NCI-H2196 (cell line): ENCODE measurements around the gene CACNB2.
"Not testable (repeated sequence)": the region's sequence is repeated elsewhere in the genome, so short reads cannot be mapped to it uniquely, and the experiment has no call there.

Experiments used
- DNase-seq: peaks from one replicate; lab custom pipeline; 2025; ENCODE audit not compliant: unreplicated experiment; lab: John Stamatoyannopoulos, UW

Gene CACNB2

DNA sequence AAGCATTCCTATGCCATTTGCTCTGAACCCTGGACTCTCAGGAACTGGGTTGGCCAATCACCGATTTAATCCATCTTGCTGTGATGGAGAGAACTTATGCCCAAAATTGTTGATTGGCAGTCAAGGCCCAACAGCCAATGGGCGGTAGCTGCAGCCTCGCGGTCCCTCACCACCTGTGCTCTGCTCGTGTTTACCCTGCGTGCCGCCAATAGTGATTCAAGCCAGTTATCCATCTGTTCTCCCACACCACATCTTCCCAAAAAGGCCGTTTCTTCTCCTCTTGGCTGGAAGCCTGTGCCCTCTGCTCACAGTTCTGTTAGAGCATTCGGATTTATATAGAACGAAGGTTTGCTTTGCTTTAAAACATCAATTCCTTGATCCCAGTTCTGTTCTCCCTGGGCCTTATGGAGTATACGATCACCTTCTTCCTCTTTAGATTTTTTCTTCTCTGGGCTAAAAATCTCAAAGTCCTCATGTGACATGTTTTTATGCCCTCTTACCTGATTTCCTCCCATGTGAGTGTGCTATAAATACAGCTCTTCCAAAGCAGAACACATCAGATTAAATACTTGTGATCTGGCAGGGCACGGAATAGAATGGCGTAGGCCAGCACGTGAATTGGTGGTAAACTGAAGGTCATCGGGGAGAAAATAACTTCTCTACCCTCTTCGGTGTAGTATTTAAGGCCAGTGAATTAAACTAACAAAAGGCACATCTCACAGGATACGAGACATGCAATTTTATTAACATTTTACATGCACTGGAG is 298.3 kb downstream of the CACNB2 start:
- DNase-seq = no peak

DNA sequence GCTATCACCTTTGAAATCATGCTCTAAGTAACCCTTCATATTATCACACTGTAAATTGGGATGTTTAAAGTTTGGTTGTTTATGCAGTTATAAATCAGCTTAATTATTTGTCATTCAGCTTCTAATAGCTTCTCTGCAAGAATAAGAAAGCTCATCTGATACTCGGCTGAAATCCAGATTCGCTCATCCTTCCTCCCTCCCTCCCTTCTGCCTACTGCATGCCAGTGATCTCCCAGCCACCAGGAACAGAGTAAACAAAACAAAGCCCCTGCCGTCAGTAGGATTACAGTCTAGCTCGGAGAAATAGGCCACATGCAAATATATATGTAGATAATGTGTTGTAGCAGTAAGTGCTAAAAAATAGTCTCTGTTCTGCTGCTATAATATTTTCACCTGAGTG is 299.4 kb downstream of the CACNB2 start:
- DNase-seq = no peak

DNA sequence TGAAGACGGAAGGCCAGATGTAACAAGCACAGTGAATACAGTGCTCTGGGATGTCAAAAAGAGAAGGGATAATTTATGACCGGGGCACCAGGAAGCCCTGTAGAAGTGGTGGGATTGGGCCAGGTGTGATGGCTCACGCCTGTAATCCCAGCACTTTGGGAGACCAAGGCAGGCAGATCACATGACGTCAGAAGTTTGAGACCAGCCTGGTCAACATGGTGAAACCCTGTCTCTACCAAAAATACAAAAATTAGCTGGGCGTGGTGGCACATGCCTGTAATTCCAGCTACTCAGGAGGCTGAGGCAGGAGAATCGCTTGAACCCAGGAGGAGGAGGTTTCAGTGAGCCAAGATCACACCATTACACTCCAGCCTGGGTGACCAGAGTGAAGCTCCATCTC is 305.4 kb downstream of the CACNB2 start:
- DNase-seq = not testable (repeated sequence)

DNA sequence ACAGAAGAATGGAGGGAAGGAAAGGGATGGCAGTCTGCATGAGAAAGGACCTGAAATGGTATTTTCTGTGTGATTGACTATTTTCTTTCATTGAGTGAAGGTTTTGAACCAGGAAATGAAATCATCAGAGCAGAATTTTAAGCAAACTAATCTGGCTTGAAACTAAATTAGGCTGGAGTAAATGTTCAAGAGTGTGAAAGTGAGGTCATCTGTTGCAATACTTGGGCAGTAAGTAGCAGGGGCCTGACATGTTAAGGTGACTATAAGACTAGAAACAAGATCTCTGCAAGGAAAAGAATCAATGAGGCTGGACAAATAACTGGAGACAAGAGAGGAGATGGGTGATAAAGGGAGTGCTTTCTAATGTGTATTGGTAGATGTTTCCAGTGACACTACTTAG is 306.0 kb downstream of the CACNB2 start:
- DNase-seq = no peak

DNA sequence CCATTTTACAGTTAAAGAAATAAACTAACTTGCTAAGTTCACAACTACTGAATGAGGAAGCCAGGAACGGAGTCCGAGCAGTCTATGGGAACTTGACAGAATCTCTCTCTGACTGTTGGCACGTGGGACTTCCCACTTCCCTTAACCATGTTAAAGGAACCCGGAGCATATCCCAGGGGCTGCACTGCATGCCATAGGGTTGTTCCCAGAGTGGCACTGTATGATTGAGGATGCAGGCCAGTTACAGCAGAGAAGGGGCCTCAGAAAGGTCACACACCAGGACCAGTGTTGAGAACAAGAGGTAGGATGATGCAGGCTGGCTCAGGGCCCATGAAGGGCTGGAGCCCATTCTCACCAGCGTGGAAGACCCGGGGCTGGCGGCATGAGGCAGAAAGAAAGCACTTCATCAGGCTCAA is 309.4 kb downstream of the CACNB2 start:
- no peak for DNase-seq

DNA sequence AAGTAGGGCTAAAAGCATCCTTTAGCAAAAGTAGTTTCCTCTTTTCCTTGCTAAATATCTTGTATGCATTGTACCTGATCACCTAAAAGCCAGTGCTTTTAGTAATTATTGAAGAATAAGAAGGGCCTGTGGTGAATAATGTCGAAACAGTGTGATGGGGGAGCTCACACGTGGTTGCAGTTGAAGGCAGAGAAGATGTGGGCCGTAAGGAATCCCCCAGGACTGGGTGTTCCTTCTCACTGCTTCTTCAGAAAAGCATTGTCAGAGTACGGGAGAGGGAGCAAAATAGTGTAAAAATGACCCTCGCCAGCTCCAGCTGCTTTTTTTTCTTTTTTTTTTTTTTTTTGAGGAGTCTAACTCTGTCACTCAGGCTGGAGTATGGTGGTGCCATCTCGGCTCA is 310.1 kb downstream of the CACNB2 start:
- no peak for DNase-seq

DNA sequence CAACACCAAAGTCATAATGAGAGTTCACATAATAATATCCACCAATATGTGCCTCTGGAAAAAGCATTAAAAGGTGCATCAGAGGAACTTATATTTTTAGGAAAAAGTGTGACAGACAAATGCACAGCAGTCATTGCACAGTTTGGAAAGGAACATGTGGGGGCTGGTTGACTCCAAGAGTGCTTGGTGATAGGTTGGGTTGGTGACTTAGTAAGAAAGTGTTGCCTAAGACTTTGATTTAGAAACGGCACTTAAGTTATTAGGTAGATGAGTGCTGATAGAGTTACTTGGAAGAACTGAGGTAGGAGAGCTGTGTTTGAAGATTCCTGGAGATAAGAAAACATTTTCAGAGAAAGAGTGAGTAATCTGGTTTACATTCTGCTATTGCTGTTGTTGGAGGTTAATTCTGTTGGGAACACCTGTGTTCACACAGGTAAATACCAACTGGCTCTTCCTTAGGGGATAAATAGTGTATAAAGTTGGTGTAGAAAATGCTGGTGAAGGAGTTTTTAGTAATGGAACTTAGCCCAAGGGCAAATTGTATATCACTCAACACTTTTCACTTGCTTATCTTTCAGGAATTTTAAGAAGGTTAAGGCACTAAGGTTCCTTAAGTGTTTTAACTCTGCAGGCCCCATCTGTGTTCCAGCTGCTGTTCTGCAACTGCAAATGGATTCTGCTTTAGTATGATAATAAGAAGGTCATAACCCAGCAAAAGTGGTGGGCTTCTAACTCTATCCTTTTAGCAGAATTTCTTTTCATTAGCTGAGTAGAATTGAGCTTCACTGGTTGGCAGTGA is 315.1 kb downstream of the CACNB2 start:
- no peak for DNase-seq

DNA sequence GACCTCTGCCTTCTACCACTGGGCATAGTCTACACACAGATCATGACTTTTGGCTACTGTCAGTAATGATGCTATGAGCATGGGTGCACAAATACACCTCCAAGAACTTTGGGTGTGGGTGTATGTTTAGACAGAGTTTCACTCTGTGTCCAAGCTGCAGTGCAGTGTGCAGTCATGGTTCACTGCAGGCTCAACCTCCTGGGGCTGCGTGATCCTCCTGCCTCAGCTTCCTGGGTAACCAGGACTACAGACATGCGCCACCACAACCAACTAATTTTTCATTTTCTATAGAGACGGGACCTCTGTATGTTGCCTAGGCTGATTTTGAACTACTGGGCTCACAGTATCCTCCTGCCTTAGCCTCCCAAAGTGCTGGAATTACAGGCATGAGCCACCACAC is 316.8 kb downstream of the CACNB2 start:
- no peak for DNase-seq

DNA sequence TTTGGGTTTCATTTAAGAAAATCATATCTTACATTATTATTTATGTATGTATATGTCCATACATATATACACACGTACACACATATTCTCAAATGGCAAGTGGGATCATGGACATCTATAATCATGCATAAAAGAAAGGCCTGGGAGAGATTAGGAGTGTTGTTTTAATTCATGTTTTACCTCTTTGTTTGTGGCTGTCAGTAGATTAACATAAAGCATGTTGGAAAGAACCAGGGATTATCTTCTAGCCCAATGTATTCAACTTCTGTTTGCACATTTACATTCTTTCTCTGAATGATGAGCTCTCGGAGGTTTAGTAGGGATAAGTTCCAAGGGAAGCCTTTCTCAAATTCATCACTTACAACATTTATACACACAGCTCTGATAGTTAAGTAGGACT is 319.8 kb downstream of the CACNB2 start:
- no peak for DNase-seq

DNA sequence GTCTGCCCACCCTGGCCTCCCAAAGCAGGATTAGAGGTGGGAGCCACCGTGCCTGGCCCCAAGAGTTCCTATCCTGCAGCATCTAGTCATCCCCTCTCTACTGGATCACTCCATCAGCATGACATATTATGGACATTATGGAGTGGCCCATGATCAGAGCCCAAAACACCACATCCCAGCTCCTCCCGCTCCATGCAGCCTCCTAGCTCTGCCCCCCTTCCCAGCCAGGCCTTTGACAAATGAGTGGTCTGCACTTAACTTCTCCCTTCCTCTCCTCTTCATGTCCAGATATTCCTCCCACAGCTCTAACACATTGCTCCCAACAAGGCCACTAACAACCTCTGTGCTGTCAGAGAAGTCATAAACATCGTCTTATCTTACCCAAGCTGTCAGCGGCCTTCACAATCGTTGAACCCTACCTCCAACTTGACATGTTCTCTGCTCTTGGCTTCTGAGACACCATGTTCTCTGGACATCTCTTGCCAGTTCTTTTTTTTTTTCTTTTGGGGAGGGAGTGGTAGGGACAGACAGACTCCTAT is 323.5 kb downstream of the CACNB2 start:
- no peak for DNase-seq

DNA sequence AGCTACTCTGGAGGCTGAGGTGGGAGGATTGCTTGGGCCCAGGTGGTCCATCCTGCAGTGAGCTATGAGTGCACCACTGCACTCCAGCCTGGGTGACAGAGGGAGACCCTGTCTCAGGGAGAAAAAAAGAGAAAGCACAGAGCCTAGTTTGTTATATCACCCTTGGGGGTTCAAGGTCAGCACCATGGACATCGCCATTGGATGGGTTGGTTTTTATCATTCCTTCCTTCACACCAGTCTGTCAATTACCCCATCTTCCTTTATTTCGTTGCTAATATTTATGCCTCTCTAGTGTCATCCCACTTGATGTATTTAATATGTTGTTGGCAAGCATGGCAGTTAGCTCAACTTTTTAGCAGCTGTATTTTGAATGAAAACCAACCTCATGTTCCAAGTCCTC is 328.9 kb downstream of the CACNB2 start:
- DNase-seq = no peak

DNA sequence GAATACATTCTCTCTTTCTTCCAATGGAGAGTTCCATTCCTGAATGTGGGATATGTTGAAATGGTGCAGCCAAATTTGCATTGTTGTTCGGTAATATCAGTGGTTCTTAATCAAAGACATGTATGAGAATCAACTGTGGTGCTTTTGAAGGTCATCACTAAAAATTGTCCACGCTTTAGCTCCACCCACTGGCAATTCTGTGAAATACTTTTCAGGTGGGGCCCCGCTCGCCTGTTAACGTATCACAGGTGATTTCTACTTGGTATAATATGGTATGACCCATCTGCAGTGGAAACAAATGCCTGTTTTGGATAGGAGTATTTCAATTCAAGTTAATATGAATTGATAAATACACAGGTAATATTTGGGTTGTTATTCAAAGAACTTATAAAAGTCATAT is 332.8 kb downstream of the CACNB2 start:
- no peak for DNase-seq

DNA sequence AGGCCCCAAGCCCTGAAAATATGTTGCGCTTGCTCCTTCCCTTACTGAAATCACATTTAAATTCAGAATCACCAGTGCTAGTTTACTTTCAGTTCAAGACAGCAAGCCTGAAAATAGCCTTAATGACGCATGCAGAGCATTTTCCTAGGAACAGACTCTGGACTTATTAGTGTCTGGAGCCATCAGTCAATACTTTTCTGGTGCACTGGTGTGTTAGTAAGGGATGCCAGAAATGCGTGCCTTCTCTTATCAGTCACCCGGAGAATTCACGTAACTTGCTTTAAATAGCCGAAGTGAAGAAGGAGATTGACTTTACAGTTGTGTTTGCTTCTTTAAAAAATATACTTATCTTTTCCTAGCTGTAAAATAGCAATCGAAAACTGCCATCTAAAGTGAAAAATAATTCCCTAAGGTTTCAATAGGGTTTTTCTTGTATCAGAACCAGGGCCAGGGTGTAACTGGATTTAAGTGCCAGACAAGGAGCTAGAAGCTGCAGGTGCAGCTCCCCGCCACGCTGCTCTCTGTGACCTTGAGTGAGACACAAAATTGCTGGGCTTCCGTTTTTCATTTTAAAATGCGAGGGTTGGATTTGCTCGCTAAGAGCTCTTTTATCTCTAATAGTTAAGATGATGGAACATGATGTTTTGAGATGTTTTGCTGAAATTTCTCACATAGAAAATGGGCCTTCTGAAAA is 333.3 kb downstream of the CACNB2 start:
- no peak for DNase-seq

DNA sequence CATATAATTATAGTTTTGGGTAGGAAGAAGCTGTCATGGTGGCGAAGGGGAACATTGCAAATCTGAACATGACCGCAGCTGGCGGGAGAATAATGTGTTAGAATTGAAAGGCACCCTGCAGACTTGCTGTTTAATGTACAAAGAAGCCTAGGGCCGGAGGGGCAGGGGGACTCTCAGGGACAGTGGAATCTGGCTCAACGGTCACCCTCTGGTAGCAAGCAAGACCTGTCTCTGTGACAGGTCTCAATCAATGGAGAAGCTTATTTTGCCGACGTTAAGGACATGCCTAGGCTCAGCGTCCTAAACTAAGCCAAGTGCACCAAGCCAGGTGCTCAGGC is 333.9 kb downstream of the CACNB2 start:
- DNase-seq = no peak

DNA sequence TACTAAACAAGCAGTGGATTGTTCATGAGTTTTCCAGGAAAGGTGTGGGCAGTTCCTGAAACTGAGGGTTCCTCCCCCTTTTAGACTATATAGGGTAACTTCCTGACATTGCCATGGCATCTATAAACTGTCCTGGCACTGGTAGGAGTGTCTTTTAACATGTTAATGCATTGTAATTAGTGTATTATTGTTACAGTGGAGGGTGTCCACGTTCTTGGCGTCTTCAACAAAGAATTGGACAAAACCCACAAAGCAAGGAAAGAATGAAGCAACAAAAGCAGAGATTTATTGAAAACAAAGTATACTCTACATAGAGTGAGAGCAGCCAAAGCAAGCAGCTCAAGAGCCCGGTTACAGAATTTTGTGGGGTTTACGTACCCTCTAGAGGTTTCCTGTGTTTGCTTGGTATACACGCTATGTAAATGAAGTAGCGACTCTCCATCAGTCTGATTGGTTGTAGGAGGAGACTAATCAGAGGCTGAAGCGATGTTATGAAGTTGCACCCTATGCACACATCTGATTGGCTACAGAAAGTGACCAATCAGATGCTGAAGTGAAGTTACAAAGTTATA is 335.9 kb downstream of the CACNB2 start:
- no peak for DNase-seq

DNA sequence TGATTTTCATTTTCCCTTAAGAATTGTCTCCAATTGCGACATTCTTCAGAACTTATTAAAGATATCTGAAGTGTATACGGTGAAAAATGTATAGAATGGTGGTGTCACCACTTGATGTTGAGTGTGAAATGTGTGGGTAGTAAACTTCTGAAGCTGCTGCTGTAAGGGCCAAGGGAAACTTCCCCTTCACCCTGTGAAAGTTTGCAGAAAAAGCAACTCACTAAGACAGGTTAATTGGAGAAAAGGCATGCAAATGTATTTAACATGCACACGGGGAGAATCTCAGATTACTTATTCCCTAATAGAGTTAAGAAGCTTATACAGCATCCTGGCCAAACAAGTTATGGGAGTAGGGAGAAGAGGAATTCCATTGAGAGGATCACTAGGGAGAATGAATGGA is 338.1 kb downstream of the CACNB2 start:
- DNase-seq = no peak

DNA sequence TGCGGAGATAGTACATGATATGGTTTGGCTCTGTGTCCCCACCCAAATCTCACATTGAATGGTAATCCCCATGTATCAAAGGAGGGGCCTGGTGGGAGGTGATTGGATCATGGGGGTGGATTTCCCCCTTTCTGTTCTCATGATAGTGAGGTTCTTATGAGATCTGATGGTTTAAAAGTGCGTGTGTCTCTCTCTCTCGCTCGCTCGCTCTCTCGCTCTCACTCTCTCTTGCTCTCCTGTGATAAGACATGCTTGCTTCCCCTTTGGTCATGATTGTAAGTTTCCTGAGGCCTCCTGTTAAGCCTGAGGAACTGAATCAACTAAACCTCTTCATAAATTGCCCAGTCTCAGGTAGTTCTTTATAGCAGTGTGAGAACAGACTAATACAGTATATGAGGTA is 339.3 kb downstream of the CACNB2 start:
- DNase-seq = no peak

DNA sequence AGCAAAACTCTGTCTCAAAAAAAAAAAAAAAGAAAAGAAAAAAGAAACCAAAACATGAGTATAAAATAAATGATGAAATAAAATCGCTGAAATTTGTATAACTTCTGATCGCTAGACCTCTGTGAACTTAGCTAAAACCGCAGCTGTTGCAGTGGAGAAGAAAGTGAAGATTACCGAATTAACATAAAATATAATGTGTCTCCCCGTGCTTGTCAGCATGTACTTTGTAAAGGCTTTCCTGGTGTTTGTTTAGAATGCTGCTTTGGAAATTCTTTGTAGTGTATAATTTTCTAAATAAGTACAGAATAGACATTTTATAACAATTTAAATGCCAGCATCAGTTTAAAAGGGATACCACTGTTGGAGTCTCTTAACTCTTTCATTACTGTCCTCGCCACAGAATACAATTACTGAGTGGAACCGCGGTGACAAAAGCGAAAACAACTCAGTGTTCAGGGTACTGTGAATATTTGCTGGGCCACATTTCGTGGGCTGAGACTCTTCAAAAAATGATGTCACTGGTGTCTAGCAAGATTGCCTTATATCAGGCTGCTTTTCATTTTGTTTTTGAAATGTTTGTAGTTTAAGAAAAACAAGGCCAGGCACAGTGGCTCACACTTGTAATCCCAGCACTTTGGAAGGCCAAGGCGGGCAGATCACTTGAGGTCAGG is 343.4 kb downstream of the CACNB2 start:
- no peak for DNase-seq

DNA sequence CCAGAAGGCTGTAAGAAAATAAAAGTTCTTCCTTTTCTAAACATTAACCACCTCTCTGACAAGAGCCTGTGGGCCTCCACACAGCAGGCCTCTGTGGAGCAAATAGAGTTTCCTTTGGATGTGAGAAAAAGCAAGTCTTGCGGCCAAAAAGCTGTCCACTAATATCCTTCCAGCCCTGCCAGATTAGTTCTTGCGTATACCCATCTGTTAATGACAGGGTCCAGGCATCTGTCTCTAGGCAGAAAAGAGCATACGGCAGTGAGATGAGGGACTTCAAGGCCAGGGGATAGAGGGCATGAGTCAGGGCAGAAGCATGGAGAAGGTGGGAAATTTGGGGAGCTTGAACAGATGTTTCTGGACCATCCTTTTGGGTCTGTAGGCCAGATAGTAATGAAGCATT is 346.2 kb downstream of the CACNB2 start:
- DNase-seq = no peak

DNA sequence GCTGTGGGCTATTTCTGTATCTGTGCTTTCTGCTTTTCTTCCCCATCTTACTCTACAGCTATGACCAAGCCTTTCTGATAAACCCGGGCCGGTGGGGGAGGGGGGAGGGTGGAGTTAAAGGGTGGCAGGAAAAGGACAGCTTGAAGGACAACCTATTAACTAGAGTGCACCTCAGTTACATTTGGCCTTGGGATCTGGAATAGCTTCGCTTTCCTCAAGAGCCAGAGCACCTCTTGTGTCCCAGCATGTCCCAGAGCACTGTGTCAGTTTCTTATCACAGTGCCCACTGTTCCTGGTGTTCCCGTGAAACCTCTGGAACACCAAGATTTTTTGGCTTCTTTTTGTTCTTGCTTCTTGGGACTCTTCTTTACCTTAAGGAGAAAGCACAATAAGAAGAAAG is 350.5 kb downstream of the CACNB2 start:
- DNase-seq = no peak

DNA sequence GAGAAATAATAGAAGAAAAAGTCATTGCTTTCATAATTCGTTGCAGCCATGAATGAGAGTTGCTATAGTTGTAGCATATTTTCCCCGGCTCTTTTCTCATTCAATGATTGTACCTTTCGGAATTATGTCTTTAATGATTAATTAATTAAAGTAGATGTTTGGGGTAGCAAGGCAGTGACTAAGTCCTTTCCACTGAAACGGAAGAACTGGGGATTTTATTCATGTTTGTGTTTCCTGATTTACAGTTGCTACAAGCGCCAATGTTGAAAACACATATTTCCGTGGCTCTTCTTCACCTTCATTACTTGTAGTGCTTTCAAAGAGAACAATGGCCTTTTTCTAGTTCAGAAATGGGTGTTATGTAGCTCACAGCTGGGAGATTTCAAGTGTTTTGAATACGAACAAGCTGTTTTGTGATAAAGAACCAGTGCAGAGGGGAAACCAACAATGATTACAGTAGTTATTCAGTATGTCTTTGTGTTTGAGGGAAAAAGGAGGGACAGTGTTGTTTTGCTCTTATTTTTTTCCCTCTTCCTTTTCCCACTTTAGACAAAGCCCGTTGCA is 357.7 kb downstream of the CACNB2 start:
- no peak for DNase-seq
